Stomach smooth muscle (tissue), 2 donors: Measurements from ENCODE around the gene PCDHGB6.
"Not testable (repeated sequence)": the region's sequence is repeated elsewhere in the genome, so short reads cannot be mapped to it uniquely, and the experiment has no call there.

ENCODE experiments used
- H3K27ac ChIP-seq: one replicate; pipeline ENCODE4 v1.7.0; 2013; ENCODE audit warnings: mild to moderate bottlenecking, low read length, inconsistent platforms
- H3K27me3 ChIP-seq, 2 donors: one replicate each; pipeline ENCODE4 v1.7.0; 2013; ENCODE audit warnings: low read length in 2 of 2; ENCODE audit not compliant: insufficient read depth in 2 of 2, control insufficient read depth in 1 of 2
- H3K36me3 ChIP-seq, 2 donors: one replicate each; pipeline ENCODE4 v1.7.0; 2013; ENCODE audit warnings: low read length in 2 of 2; ENCODE audit not compliant: control insufficient read depth in 2 of 2, insufficient read depth in 2 of 2
- H3K4me1 ChIP-seq: one replicate; pipeline ENCODE4 v1.7.0; 2013; ENCODE audit warnings: low read length; ENCODE audit not compliant: control insufficient read depth, insufficient read depth
- H3K4me3 ChIP-seq, 2 donors: one replicate each; pipeline ENCODE4 v1.7.0; 2013; ENCODE audit warnings: low read length in 2 of 2
- H3K9ac ChIP-seq, 2 donors: one replicate each; pipeline ENCODE4 v1.7.0; 2013; ENCODE audit warnings: low read length in 2 of 2, mild to moderate bottlenecking in 1 of 2
- H3K9me3 ChIP-seq, 2 donors: one replicate each; pipeline ENCODE4 v1.7.0; 2013; ENCODE audit warnings: low read length in 2 of 2; ENCODE audit not compliant: control insufficient read depth in 2 of 2
- donor health status: healthy.
- donor health status: Pancreatic carcinoma.

PCDHGB6 gene

DNA sequence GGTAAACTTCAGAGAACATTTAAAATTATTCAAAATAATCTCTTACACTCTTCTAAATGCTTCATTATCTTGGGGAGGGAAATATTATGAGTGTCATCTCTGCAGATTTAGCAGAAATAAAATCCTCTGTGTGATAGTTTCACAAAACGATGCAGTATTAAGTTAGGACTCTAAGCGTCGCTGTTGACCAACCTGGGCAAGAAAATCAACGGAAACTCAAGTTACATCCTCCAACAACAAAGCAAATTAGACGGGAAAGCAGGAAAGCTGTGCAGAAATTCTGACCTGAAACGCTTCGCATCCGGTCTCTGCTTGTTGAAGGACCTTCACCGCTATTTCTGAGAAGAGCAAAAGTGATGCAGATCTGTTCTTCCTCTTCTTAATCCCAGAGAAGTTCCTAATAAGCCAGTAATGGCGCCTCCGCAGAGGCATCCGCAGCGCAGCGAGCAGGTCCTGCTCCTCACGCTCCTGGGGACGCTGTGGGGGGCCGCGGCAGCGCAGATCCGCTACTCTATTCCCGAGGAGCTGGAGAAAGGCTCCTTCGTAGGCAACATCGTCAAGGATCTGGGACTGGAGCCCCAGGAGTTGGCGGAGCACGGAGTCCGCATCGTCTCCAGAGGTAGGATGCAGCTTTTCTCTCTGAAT lies 34.0 kb upstream of the PCDHGB6 start, which contains the start of gene PCDHGA6:
PCDHGA6 (plus strand) TSS at position 219 of the 645 bp plus-strand sequence; CDS start at position 412, 193 bp downstream.
- Histone ChIP-seq H3K27ac (no peak within 1 kb of the TSS), H3K4me1 (peaks cover 4% of the 10 kb centered on the region), H3K4me3 (peak within 1 kb of the TSS; percentile 31 to 65)

DNA sequence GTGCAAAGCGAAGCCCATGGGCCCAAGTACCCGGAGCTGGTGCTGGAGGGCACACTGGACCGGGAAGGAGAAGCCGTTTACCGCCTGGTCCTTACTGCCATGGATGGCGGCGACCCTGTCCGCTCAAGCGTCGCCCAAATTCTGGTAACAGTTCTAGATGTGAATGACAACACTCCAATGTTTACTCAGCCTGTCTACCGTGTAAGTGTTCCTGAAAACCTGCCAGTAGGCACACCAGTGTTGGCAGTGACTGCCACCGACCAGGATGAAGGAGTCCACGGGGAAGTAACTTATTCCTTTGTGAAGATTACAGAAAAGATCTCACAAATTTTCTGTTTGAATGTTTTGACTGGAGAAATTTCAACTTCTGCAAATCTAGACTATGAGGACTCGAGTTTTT lies 33.2 kb upstream of the PCDHGB6 start:
- H3K36me3 ChIP-seq = peaks cover 0 to 2% of the 10 kb centered on the region in 2 donors
- peaks cover 4% of the 10 kb centered on the region for H3K4me1 ChIP-seq
- no peak overlapping the region for H3K27ac ChIP-seq
- no peaks in the 10 kb centered on the region for H3K27me3 ChIP-seq
- peaks cover 38 to 76% of the 10 kb centered on the region in 2 donors for H3K9me3 ChIP-seq
- no peak overlapping the region for H3K9ac ChIP-seq
- peak overlapping the region; percentile 31 to 65 for H3K4me3 ChIP-seq

More for the DNA sequence above, 34.0 kb upstream of the PCDHGB6 start, which contains the start of gene PCDHGA6:
- peaks cover 0 to 2% of the 10 kb centered on the region in 2 donors for H3K36me3 ChIP-seq
- H3K9me3 ChIP-seq = peaks cover 40 to 77% of the 10 kb centered on the region in 2 donors
- no peak within 1 kb of the TSS for H3K9ac ChIP-seq
- H3K27me3 ChIP-seq = no peaks in the 10 kb centered on the region

- not testable (repeated sequence) for H3K4me1 ChIP-seq, H3K27me3 ChIP-seq, H3K9ac ChIP-seq, H3K36me3 ChIP-seq, H3K27ac ChIP-seq
- H3K4me3 ChIP-seq = peak overlapping the region in 1 of 2 donors; percentile 15
- peaks cover 36 to 73% of the 10 kb centered on the region in 2 donors for H3K9me3 ChIP-seq
These were observed 32.2 kb upstream of the PCDHGB6 start for GRCh38 chr5:141375444-141376155.

DNA sequence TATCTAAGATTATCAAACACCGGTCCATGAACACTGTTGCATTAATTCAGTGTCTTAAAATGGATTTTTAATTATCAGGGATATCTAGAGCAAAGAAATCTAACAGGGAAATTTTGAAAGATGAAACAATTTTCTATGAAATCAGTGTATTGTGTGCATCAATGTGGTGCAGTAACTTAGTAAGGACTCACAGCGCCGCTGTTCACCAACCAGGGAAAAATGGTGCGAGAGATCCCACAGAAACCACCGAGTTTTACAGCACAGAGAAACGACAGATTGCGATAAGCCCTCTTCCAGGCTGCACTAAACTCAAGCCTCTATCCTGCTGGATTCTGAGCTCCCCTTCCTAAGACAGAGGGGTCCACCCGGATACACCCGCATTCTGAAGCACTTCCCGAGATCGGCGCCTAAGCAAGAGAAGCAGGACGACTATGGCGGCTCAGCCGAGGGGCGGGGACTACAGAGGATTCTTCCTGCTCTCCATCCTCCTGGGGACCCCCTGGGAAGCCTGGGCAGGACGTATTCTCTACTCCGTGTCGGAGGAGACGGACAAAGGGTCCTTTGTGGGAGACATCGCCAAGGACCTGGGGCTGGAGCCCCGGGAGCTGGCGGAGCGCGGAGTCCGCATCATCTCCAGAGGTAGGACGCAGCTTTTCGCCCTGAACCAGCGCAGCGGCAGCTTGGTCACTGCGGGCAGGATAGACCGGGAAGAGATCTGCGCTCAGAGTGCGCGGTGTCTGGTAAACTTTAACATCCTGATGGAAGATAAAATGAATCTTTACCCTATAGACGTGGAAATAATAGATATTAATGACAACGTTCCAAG lies 25.1 kb upstream of the PCDHGB6 start, which contains the start of gene PCDHGA7:
PCDHGA7 (plus strand) TSS at position 274 of the 826 bp plus-strand sequence; CDS start at position 432, 158 bp downstream.
- H3K9me3 ChIP-seq = peaks cover 34 to 60% of the 10 kb centered on the region in 2 donors
- no peak within 1 kb of the TSS for H3K9ac ChIP-seq
- H3K4me1 ChIP-seq = no peaks in the 10 kb centered on the region
- peak within 1 kb of the TSS; percentile 56 to 58 for H3K4me3 ChIP-seq
- H3K27ac ChIP-seq = no peak within 1 kb of the TSS
- no peaks in the 10 kb centered on the region for H3K27me3 ChIP-seq
- H3K36me3 ChIP-seq = peaks cover 0 to 3% of the 10 kb centered on the region in 2 donors

GRCh38 chr5:141383345-141383744 lies 24.5 kb upstream of the PCDHGB6 start:
- peak overlapping the region; percentile 56 to 58 for H3K4me3 ChIP-seq
- peaks cover 36 to 59% of the 10 kb centered on the region in 2 donors for H3K9me3 ChIP-seq

DNA sequence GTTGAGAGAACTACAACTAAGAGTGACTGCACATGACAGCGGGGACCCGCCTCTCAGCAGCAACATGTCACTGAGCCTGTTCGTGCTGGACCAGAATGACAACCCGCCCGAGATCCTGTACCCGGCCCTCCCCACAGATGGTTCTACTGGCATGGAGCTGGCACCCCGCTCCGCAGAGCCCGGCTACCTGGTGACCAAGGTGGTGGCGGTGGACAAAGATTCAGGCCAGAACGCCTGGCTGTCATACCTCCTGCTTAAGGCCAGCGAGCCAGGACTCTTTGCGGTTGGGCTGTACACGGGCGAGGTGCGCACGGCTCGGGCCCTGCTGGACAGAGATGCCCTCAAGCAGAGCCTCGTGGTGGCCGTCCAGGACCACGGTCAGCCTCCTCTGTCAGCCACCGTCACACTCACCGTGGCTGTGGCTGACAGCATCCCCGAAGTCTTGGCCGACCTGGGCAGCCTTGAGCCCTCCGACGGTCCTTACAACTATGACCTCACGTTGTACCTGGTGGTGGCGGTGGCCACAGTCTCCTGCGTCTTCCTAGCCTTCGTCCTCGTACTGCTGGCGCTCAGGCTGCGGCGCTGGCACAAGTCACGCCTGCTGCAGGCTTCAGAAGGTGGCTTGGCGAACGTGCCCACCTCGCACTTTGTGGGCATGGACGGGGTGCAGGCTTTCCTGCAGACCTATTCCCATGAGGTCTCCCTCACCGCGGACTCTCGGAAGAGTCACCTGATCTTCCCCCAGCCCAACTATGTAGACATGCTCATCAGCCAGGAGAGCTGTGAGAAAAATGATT lies 23.2 kb upstream of the PCDHGB6 start:
- Histone ChIP-seq H3K4me3 (peak overlapping the region in 1 of 2 donors; percentile 58), H3K27ac (no peak overlapping the region), H3K27me3 (no peaks in the 10 kb centered on the region), H3K36me3 (peaks cover 0 to 3% of the 10 kb centered on the region in 2 donors), H3K9me3 (peaks cover 44 to 73% of the 10 kb centered on the region in 2 donors), H3K4me1 (no peaks in the 10 kb centered on the region), H3K9ac (no peak overlapping the region)

More at GRCh38 chr5:141383345-141383744, 24.5 kb upstream of the PCDHGB6 start:
- Histone ChIP-seq H3K27me3 (no peaks in the 10 kb centered on the region), H3K4me1 (no peaks in the 10 kb centered on the region), H3K36me3 (peaks cover 0 to 3% of the 10 kb centered on the region in 2 donors), H3K27ac (no peak overlapping the region), H3K9ac (no peak overlapping the region)

DNA sequence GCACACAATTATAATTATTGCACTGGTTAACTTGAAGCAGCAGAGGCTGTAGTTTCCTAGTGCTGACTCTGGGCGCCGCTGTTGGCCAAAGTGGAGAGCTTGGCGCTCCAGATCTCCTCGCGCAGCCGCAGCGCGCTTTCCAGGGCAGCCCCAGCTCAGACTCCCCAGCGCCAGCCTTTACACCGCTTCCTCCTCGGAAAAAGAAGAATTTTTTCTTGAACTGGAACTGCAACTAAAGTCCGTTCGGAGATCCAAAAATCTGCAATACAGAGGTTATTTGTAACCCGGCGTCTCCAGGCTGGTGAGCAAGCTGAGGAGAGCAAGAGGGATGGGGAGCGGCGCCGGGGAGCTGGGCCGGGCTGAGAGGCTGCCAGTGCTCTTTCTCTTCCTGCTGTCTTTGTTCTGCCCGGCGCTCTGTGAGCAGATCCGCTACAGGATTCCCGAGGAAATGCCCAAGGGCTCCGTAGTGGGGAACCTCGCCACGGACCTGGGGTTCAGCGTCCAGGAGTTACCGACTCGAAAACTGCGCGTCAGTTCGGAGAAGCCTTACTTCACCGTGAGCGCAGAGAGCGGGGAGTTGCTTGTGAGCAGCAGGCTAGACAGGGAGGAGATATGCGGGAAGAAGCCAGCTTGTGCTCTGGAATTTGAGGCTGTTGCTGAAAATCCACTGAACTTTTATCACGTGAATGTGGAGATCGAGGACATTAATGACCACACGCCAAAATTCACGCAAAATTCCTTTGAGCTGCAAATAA lies 20.1 kb upstream of the PCDHGB6 start, which contains the start of gene PCDHGB4:
PCDHGB4 (plus strand) TSS at position 142 of the 755 bp plus-strand sequence; CDS start at position 329, 187 bp downstream.
- H3K36me3 ChIP-seq, H3K9ac ChIP-seq: not testable (repeated sequence)

GRCh38 chr5:141388661-141389060 lies 19.2 kb upstream of the PCDHGB6 start:
- peaks cover 0 to 3% of the 10 kb centered on the region in 2 donors for H3K27me3 ChIP-seq
- peaks cover 52 to 77% of the 10 kb centered on the region in 2 donors for H3K9me3 ChIP-seq
- no peak overlapping the region for H3K9ac ChIP-seq
- H3K36me3 ChIP-seq = peaks cover 0 to 3% of the 10 kb centered on the region in 2 donors
- H3K4me3 ChIP-seq = peak overlapping the region in 1 of 2 donors; percentile 38
- no peaks in the 10 kb centered on the region for H3K4me1 ChIP-seq
- no peak overlapping the region for H3K27ac ChIP-seq

More for the DNA sequence above, 20.1 kb upstream of the PCDHGB6 start, which contains the start of gene PCDHGB4:
- not testable (repeated sequence) for H3K27ac ChIP-seq, H3K4me1 ChIP-seq, H3K27me3 ChIP-seq
- H3K4me3 ChIP-seq = peak within 1 kb of the TSS; percentile 29 to 38
- peaks cover 52 to 77% of the 10 kb centered on the region in 2 donors for H3K9me3 ChIP-seq
